ENCODE data around the gene RAB11FIP4.

Gene RAB11FIP4

GRCh38 chr17:31412511-31412910 lies 21.0 kb downstream of the RAB11FIP4 start:
- no peak for DNase-seq

GRCh38 chr17:31413081-31413799 lies 21.8 kb downstream of the RAB11FIP4 start:
- DNase-seq, result no peak

- no peak for DNase-seq
These were observed 22.5 kb downstream of the RAB11FIP4 start for GRCh38 chr17:31413874-31414549.

GRCh38 chr17:31414550-31414918 lies 23.1 kb downstream of the RAB11FIP4 start:
- DNase-seq, result no peak

GRCh38 chr17:31415004-31415454 lies 23.6 kb downstream of the RAB11FIP4 start:
- DNase-seq, result no peak

- DNase-seq, result no peak
These were observed 24.4 kb downstream of the RAB11FIP4 start for GRCh38 chr17:31415640-31416502.

- DNase-seq, result no peak
These were observed 25.0 kb downstream of the RAB11FIP4 start for GRCh38 chr17:31416503-31416923.

- no peak for DNase-seq
These were observed 25.7 kb downstream of the RAB11FIP4 start for GRCh38 chr17:31417051-31417792.

- no peak for DNase-seq
These were observed 27.4 kb downstream of the RAB11FIP4 start for GRCh38 chr17:31418773-31419350.

- no peak for DNase-seq
These were observed 31.0 kb downstream of the RAB11FIP4 start for GRCh38 chr17:31422443-31422842.

- no peak for DNase-seq
These were observed 33.4 kb downstream of the RAB11FIP4 start for GRCh38 chr17:31424944-31425281.

- no peak for DNase-seq
These were observed 34.0 kb downstream of the RAB11FIP4 start for GRCh38 chr17:31425282-31426040.

GRCh38 chr17:31427684-31428083 lies 36.2 kb downstream of the RAB11FIP4 start:
- no peak for DNase-seq

- no peak for DNase-seq
These were observed 36.6 kb downstream of the RAB11FIP4 start for GRCh38 chr17:31428111-31428510.

- DNase-seq, result no peak
These were observed 37.0 kb downstream of the RAB11FIP4 start for GRCh38 chr17:31428512-31428911.

GRCh38 chr17:31431098-31431851 lies 39.8 kb downstream of the RAB11FIP4 start:
- DNase-seq, result no peak

GRCh38 chr17:31431852-31432658 lies 40.6 kb downstream of the RAB11FIP4 start:
- no peak for DNase-seq

GRCh38 chr17:31433091-31433790 lies 41.8 kb downstream of the RAB11FIP4 start:
- DNase-seq, result no peak
